ENCODE measurements around the gene PCBP3.
"Not testable (repeated sequence)": the region's sequence is repeated elsewhere in the genome, so short reads cannot be mapped to it uniquely, and the experiment has no call there.

PCBP3 gene

GRCh38 chr21:45828580-45829570 is 185.3 kb downstream of the PCBP3 start:
- TF ChIP-seq ZNF274 (IDR thresholded peaks at IDR 0.05; ENCODE audit: low read depth, low read length), result no peak
- H3K4me3 ChIP-seq (ENCODE audit: low read length), result no peak overlapping the region

GRCh38 chr21:45829668-45830067 is 186.1 kb downstream of the PCBP3 start:
- H3K4me3 ChIP-seq (ENCODE audit: low read length), result no peak overlapping the region
- no peak for TF ChIP-seq ZNF274 (IDR thresholded peaks at IDR 0.05; ENCODE audit: low read depth, low read length)

GRCh38 chr21:45830221-45830640 is 186.7 kb downstream of the PCBP3 start:
- no peak for TF ChIP-seq ZNF274 (IDR thresholded peaks at IDR 0.05; ENCODE audit: low read depth, low read length)

GRCh38 chr21:45830720-45831366 is 187.3 kb downstream of the PCBP3 start:
- H3K4me3 ChIP-seq (ENCODE audit: low read length), result no peak overlapping the region
- TF ChIP-seq ZNF274 (IDR thresholded peaks at IDR 0.05; ENCODE audit: low read depth, low read length), result no peak

More at GRCh38 chr21:45830221-45830640, 186.7 kb downstream of the PCBP3 start:
- H3K4me3 ChIP-seq (ENCODE audit: low read length), result no peak overlapping the region

GRCh38 chr21:45831991-45832740 is 188.6 kb downstream of the PCBP3 start:
- no peak overlapping the region for H3K4me3 ChIP-seq (ENCODE audit: low read length)
- no peak for TF ChIP-seq ZNF274 (IDR thresholded peaks at IDR 0.05; ENCODE audit: low read depth, low read length)

GRCh38 chr21:45832741-45833235 is 189.3 kb downstream of the PCBP3 start:
- not testable (repeated sequence) for H3K4me3 ChIP-seq (ENCODE audit: low read length)

- H3K4me3 ChIP-seq (ENCODE audit: low read length), result no peak overlapping the region
- no peak for TF ChIP-seq ZNF274 (IDR thresholded peaks at IDR 0.05; ENCODE audit: low read depth, low read length)
Observed at GRCh38 chr21:45833414-45833813, 189.9 kb downstream of the PCBP3 start.

GRCh38 chr21:45834026-45834715 is 190.6 kb downstream of the PCBP3 start:
- H3K4me3 ChIP-seq (ENCODE audit: low read length), result no peak overlapping the region
- no peak for TF ChIP-seq ZNF274 (IDR thresholded peaks at IDR 0.05; ENCODE audit: low read depth, low read length)

GRCh38 chr21:45834821-45835293 is 191.3 kb downstream of the PCBP3 start:
- no peak for TF ChIP-seq ZNF274 (IDR thresholded peaks at IDR 0.05; ENCODE audit: low read depth, low read length)
- no peak overlapping the region for H3K4me3 ChIP-seq (ENCODE audit: low read length)

GRCh38 chr21:45835301-45836267 is 192.1 kb downstream of the PCBP3 start:
- no peak overlapping the region for H3K4me3 ChIP-seq (ENCODE audit: low read length)
- TF ChIP-seq ZNF274 (IDR thresholded peaks at IDR 0.05; ENCODE audit: low read depth, low read length), result no peak

- no peak for TF ChIP-seq ZNF274 (IDR thresholded peaks at IDR 0.05; ENCODE audit: low read depth, low read length)
- H3K4me3 ChIP-seq (ENCODE audit: low read length), result no peak overlapping the region
Observed at GRCh38 chr21:45836268-45836655, 192.7 kb downstream of the PCBP3 start.

Measured in GM08714 (cell line).